Stimulated activated CD4-positive, alpha-beta T cell treated with anti-CD3 and anti-CD28 coated beads, Interleukin-15, amount 100 ng/mL, for 1 hour (primary cell): Measurements from ENCODE around the gene CORO6.

Experiments
- DNase-seq, 2 donors: peaks; one replicate each; pipeline ENCODE4 v3.0.0-alpha.2; 2020; ENCODE audit warnings: low read depth in 1 of 2, low spot score in 1 of 2

Gene CORO6

DNA sequence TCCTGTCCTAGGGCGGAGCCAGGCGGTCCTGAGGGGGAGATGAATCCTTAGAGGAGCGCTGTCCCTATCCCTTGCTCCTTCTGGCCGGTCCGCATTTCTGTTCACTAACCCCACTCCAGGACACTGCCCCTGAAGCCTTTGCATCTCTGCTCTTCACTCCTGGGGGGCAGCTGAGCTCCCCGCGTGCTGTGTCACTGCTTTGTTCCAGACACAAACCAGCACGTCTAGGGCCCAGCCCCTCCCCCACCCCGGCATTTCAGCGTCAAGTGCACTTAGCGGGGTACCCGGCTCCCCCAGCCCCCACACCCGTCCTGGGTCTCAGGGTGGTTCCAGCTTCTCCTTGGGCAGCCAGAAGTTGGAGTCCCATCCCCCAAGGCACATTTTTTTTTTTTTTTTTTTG, 8.9 kb downstream of the CORO6 start:
- no peak for DNase-seq

DNA sequence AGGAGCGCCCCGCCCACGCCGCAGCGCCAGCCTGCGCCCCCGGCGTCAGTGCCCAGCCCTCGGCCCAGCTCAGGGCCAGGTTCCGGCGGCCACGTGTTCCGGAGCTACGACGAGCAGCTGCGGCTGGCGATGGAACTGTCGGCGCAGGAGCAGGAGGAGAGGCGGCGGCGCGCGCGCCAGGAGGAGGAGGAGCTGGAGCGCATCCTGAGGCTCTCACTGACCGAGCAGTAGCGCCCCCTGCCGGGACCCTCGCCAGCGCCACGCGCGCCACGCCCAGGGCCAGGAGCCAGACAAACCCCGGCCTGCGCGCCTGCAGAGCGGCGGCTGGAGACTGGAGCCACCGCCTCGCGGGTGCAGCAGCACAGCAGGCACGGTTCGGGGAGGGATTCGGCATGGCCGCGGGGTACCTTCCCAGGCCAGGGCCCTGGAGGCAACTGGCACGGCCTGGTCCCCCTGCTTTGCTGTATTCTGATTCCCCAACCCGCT, 9.3 kb downstream of the CORO6 start:
- DNase-seq = peak; percentile 88 to 93

GRCh38 chr17:29612404-29613280, 10.1 kb downstream of the CORO6 start:
- no peak for DNase-seq

DNA sequence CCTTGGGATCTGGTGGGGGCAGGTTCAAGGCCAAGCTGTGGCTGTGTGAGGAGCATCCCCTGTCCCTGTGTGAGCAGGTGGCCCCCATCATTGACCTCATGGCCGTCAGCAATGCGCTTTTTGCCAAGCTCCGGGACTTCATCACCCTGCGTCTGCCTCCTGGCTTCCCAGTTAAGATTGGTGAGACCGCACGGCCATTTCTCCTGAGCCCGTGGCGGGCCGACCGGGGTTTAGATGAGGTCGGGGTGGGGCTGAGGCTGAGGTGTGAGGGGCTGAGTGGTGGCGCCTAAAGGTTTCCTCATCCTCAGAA, 10.7 kb downstream of the CORO6 start:
- DNase-seq = no peak

DNA sequence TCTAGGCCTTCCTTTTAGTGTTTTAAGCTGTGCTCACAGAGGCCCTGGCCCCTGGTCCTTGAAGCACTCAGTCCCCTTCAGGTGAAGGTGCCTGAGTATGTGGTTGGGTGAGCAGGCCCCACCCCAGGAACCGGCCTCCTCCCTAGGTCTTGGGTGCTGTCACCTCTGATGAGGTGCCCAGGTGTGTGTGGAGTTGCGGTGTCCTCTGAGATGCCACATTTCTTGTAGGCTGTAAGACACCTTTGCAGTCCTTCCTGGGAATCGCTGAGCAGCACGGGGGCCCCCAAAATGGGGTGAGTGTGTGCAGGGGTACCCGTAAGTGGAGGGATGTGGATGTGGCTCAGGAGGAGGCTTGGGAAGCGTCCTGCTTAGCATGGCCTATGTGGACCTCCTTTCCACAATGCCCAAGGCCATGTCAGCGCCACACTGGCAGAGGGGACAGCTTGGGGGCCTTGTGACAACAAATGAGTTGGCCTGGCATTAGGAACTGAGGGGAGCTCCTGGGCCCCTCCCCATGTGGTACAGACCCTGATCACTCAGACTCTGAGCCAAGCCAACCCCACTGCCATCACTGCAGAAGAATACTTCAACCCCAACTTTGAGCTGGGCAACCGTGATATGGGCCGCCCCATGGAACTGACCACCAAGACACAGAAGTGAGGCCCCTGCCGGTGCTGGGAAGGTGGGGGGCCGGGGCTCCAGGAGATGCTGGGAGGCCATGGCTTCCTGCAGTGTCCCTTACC, 11.2 kb downstream of the CORO6 start:
- DNase-seq = no peak

- DNase-seq = no peak
Measured at GRCh38 chr17:29610395-29610794, 12.3 kb downstream of the CORO6 start.

DNA sequence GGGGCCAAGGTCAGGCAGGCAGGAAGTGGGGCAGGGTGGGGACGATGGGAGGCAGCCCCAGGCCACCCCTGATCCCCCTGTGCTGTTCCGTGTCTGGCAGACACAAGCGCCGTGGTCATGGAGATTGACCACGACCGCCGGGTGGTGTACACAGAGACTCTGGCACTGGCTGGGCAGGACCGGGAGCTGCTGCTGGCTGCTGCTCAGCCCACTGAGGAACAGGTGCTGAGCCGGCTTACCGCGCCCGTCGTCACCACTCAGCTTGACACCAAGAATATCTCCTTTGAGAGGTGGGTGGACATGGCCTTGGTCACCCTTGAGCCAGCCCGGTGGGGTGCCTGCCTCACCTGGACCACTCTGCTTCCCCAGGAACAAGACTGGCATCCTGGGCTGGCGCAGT, 13.7 kb downstream of the CORO6 start:
- no peak for DNase-seq

DNA sequence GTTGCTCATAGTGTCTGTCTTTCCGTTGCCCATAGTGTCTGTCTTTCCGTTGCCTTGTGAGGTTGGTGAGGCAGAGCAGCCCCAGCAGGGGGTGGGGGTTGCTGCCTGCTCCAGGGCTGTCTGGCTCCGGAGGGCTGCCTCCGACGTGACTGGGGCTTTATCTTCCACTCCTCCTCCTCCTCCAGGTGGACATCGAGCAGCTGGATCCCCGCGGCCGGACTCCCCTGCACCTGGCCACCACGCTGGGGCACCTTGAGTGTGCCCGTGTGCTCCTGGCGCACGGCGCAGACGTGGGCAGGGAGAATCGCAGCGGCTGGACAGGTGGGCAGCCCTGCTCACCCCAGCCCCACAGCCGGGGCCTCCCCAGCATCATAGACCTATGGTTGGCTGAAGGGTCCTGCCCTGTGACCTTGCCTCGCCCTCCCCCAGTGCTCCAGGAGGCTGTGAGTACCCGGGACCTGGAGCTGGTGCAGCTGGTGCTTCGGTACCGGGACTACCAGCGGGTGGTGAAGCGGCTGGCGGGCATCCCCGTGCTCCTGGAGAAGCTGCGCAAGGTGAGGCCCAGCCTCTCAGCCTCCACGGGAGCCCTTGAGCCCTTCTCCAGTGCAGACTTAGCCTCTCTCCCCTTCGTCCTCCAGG, 15.0 kb downstream of the CORO6 start:
- no peak for DNase-seq

- DNase-seq = no peak
Measured at GRCh38 chr17:29603109-29603674, 19.5 kb downstream of the CORO6 start.

- DNase-seq = no peak
Measured at GRCh38 chr17:29597361-29598172, 25.1 kb downstream of the CORO6 start.

DNA sequence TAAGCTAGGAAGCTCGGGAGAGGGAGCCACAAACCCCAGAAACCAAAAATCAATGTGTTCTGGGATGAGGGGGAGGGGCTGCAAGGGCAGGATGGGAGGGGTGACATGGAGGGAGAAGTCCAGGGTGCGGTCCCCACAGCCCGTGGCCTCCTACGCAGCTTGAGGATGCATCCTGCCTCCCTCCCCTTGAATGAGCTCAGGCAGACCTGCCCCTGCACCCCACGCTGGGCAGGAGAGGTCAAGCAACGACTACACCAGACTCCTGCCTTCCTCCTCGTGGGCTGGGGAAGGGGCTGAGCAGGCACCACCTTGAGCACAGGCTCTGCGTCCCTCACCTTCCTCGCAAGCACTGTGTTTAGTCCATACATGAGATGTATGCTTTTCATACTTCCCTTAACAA, 25.9 kb downstream of the CORO6 start:
- no peak for DNase-seq

DNA sequence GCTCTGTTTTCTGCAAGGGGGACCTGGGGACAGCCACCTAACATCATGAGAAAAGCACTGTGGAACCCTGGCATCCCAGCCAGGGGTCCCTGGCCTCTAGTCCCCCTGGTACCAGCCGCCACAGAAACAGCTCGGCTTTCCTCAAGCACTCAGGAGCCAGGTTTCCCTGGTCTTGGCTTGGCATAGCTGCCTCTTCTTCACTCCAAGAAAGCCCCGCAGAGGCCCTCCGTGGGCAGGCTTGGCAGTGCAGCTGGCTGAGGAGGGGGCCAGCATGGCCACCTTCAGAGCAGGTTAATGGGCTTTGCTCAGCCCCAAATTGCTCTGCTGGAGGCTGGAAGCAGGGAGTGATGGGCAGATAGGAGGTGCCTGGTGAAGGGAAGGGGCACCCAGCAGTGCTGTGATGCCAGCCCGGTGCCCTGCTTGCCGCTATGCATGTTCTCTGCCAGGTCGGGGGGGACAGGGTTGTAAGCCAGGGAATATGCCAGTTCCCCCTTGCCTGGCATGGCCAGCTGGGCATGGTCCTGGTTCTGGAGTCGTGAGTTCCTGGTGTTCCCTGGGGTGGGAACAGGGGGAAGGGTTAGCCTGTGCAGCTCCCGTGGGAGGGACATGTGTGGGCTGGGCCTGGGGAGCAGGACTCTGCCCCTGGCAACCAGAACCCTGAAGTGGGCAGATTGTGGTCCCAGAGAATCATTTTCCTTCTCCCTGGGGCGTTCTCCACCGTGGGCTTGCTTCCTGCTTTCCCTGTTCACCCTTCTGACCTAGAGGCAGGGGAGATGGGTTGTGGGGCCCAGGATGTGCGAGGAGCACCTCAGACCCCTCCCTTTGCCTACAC, 26.6 kb downstream of the CORO6 start:
- DNase-seq = no peak

DNA sequence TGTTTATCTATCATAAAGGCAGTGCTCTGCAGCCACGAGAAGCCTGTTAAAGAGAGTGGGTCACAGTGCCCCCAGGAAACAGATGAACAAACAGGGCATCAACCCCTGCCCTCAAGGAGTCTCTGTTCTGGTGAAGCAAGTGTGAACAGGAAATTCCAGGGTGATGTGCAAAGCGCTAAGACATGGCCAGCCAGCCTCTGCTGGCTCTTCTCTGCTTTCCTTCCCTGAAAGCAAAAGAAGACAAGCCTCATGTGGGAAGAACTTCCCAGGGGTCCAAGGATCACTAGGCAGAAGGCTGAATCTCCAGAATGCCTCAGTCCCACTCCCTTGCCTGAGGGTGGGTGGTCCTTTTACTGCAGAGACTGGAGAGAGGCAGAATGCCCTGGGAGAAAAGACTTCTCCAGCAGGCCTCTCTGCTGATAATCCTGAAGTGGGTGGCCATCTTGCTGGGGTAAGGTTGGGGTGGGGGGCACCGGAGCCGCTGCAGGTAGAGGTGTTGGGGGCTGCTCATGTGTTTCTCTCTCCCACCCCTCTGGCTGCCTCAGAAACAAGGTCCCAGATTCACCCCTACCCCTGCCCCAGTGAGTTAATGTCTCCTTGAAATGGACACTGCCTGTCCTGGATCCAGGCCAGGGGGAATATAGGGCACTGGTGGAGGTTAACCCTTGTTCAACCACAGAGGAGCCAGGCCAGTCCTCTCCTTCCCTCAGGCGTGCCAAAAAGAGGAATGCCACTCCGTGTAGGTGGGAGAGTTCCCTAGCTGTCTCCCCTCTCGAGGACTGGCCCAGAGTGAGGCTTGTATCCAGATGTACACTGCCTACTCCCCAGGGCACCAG, 27.4 kb downstream of the CORO6 start:
- DNase-seq = no peak

DNA sequence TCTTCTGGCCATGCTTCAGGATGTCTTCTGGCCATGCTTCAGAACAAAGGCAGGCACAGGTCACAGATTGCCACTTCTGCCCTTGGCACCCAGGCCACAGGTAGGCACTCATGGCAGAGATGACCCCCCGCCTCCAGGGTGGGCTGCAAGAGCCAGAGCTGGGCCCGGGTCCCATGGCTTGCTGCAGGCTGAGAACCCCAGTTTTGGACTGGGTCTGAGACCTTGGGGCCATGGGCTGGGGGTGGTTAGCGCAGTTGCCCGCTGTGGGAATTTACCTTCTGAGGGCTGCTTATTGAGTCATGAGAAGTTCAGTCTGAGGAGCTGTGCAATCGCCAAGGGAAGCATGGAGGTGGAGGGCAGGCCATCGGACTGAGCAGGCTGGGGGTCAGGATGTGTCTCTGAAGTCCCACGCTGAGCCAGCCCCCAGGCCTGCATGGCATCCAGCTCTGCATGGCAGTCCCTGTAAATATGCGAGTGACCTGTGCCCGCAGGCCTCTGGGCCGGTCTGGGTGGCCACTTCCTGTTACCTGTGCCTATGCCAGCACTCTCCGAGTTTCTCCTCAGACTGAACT, 28.1 kb downstream of the CORO6 start:
- DNase-seq = no peak

DNA sequence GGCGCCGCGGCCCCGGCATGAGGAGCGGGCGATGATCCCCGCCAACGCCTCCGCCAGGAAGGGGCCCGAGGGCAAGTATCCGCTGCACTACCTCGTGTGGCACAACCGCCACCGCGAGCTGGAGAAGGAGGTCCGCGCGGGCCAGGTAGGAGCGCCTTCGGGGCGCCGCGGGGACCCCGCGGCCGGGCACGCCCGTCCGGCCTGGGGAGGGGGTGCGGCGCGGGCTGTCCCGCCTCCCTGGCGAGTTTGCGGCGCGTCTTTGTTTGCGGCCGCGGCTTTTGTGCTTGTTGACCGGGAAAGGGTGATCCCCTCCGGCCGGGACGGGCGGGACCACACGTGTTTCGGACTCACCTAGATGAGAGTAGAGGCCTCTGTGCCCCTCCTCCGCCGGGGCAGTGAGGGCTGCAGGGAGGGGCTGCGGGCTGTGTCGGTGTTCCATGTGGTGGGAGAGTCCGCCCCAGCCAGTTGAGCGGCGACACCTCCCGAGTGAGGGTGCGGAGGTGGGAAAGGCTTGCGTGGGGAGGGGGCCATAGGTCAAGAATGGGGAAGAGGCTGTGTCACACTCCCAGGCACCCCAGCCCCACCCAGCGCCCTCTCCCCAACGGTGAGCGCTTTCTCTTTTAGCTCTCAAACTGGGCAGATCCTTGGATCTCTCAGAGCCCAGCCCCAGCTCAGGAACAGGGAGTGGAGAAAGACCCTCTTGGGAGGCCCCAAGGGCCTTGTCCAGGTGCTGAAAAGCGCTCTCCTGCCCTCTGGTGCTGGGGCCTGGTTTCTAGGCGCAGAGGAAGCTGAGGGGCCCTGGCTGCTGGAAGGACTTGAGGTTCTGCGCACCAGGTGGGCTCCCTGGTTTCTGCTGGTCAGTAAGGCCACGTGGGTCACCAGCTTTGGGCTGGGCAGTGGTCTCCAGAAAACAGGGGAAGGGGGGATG, 28.9 kb downstream of the CORO6 start:
- no peak for DNase-seq

GRCh38 chr17:29592850-29593551, 29.7 kb downstream of the CORO6 start, which contains the start of gene ANKRD13B:
Gene ANKRD13B (plus strand): TSS chr17:29593132. CDS start chr17:29593622, 490 bp downstream.
- no peak for DNase-seq
